KG1 (cell line): ENCODE data around the gene PTPRG.

Source experiments
- DNase-seq: peaks from one replicate; lab custom pipeline; 2025; lab: John Stamatoyannopoulos, UW

PTPRG gene

GRCh38 chr3:61929617-61930016 is 368.2 kb downstream of the PTPRG start:
- no peak for DNase-seq

- DNase-seq = no peak
Measured at GRCh38 chr3:61932499-61932898, 371.1 kb downstream of the PTPRG start.

DNA sequence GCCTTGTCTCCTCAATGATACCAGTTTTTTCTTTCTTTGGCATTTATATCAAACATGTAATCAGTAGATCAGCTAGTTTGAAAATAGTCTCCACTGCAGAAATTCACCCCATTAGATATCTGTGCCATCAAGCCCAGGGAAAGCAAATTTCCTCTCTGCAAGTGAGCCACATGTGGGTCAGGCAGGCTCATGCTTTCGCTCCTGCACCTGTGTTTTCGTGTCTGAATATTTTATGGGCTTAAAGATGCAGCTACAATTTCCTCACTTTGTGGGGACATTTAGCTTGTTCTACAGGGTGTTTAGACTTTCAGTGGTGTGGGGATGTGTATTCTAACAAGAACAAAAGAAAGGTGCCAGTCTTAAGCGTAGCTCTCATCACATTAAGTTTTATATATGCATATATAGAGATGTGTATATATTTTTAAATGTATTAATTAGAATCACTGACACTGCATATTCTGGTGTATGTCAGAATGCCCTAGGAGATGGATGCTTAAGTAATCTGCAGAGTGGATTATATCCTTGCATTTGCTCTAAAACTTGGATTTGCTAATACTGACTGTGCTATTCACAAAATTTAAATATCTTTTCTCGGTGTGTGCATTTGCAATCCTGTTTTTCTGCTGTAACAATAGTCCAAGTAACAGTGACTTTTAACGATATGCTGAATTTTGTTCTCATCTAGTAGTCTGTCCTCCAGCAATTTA is 372.6 kb downstream of the PTPRG start:
- no peak for DNase-seq

DNA sequence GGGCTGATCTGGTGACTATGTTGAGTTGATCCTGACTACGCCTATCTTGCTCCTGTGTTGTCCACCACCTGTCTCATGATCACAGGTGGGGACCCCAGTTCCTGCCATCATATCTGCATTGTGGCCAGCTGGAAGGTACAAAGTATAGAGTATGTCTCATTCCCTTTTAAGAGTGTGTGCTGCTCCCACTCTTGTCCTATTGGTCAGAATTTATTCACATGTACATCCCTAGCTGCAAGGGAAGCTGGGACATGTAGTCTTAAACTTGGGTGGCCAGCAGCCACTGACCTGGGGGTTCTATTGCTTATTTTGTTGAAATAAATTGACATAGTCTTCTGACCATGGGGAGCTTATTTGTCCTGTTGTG is 373.1 kb downstream of the PTPRG start:
- no peak for DNase-seq

- DNase-seq = no peak
Measured at GRCh38 chr3:61935814-61936213, 374.4 kb downstream of the PTPRG start.

GRCh38 chr3:61936344-61936937 is 375.1 kb downstream of the PTPRG start:
- no peak for DNase-seq

GRCh38 chr3:61937477-61937876 is 376.1 kb downstream of the PTPRG start:
- DNase-seq = no peak

DNA sequence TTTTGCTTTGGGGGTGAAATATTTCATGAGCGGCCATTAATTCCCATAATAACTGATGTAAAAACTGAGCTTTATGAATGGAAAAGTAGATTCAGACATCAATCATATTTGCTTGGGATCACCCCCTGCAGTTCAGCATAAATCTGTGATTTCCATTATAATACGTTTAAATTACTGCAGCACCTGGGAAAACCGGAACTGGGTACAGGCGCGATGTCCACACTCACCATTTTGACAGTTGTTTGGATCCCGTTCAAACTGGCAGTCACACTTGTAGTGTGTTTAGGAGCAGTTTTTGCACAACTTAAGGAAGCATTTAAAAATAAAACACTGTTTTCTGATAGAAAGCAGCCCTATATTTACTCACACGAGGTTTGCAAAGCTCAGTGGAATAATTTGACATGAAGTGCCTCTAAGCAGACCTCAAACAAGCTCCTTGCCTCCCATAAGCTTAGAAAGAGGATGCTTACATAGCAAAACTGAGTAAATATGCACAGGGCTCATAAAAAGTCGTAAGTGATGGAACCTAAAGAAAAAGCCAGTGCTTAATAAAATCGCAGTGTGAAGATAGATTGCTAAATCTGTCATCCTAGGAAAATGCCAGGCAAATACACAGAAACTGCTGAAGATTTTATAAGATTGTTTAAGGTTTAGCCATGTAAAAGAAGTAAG is 377.6 kb downstream of the PTPRG start:
- no peak for DNase-seq

- DNase-seq = no peak
Measured at GRCh38 chr3:61940236-61940635, 378.9 kb downstream of the PTPRG start.

GRCh38 chr3:61943975-61944374 is 382.6 kb downstream of the PTPRG start:
- no peak for DNase-seq

DNA sequence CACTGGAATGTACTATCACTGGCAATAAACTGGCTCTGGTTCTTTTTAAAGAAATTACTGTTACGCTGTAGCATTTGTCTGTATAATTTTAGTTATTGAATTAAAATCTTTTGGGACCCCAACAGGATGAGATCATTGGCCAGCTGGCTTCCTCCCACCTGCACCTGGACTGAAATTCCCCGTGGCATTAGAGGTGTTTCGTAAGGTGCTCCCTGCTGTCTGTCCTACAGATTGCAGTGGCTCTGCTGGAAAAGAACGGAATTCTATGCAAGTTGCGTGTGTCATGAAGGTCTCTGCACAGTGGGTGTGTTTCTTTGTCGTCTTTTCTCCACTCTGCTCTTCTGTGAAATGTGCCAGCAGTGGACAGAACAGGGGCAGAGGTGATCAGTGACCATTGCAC is 383.4 kb downstream of the PTPRG start:
- no peak for DNase-seq

DNA sequence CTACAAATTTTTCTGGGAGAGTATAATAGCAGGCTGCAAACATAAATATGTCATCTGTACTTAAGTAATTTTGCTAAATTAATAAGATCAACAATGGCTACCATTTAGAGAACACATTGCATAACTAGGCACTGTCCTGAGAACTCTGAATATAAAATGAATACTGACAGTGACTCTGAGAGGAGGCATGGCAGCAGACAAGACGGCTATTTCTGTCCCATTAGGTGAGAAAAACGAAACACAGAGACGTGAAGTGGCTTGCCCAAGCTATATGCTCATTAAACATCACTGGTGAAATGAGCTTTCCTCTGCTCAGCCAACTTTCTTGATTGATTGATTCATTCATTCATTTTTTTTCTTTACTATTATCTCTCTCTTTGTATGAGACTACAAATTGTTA is 384.3 kb downstream of the PTPRG start:
- no peak for DNase-seq

DNA sequence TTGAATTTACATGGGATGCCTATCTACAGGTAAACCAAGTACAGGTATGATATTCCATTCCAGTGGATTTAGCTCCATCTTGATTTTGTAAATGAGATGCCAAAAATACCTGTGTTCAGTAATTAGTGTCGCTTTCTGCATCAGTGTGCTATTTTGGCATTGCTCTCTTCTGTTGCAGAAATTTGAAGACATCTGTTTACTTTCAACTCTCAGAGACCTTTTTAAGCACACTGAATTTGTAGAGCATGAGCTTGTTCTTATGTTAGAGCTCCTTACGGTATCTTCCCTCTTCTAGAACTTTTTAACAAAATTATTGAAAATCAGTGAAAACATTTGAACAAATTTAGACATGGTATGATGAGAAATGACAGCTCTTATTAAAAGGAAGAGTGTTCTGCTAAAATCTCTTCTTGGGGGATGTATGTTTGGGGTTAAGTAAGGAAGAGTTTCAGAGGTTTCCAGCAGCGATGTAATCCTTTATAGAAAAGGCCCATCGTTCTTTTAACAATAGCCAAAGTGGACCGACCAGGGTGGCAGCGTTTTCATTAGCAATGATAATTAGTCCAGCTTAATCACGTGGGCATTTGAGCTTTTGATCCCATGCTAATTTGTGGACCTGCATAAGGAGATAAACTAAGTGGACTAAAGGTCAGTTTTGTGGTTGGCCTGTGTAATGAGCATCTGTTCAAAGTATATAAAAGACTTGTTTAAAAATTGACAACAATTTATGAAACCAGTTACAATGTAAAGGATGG is 385.4 kb downstream of the PTPRG start:
- DNase-seq = no peak

DNA sequence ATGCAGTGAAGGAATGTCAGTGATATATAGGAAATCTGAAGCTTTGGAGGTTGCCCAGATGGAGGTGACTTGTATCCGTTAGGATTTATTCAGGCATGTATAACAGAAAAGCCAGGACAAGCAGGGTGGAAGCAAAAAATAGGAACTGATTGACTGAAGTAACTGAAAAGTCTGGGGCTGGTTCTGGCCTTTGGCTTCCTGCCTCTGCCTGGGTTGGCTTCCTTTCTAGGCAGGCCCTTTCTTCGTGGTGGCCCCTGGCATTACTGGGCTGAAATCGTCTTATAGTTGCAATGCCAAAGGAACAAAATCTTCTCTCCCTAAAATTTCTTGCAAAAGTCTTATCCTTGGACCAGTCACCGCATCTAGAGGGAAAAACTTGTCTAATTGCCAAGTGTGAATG is 386.1 kb downstream of the PTPRG start:
- DNase-seq = no peak

DNA sequence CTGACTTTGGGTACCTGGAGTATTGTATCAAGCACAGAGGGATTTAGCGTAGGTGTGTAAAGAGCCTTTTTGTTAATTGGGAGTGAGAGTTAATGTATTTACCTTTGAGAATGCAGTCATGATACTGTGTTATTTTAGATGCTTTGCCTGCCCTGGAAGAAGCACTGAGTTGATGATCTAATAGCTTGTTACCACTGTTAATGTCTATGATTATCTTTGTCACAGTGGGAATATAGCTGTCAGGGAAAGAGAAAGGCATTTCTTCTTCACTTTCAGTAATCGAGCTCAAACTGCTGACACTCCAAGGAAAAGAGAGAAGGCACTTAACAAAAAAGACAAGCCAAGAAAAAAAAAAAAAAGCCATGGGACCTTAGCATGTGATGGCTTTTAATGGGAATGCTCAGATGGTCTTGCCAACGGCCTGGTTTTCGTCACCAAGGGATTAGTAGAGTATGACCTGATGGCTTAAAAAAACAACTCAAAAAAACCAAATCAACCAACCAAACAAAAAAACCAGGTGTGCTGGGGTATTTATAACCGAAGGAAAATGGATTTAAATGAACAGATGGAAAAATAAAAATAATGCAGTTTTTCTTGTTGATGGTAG is 387.4 kb downstream of the PTPRG start:
- no peak for DNase-seq

DNA sequence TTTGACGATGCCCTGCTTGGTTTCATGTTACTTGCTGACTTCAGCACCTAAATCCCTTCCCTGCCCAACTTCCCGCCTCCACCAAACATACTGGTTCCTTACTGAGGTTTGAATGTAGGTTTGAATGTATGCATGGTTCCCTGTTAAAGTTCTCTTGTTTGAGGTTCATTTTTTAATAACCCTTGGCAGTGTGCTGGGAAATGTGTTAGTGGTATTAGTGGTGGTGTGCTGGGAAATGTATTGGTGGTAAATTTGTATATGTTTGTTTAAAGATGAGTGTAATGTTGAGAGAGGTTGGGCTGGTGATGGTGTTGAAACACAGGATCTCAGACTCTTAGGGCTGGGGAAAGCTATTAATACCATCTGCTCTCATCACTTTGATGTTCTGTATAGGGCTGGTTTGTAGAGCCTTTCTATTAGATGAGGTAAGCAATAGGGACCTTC is 392.7 kb downstream of the PTPRG start:
- DNase-seq = no peak

DNA sequence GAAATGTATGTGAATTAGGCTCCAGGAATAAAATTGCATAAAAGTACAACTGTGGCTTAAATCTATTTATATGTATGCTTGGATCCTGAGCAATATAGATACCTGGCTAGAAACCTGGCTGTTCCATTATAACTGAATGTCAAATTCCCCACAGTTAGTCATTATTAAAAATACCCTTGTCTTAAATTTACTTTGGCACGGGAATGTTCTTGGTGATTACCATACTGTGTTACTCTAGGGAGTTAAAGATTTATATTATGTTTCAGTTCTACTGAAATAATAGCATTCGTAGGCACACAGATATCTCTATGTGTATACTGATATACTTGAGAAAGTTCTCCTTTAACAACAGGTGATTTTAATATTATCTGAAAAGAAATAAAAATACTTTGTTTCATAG is 394.1 kb downstream of the PTPRG start:
- no peak for DNase-seq

GRCh38 chr3:61956236-61956635 is 394.9 kb downstream of the PTPRG start:
- no peak for DNase-seq

- no peak for DNase-seq
Measured at GRCh38 chr3:61957259-61957658, 395.9 kb downstream of the PTPRG start.

DNA sequence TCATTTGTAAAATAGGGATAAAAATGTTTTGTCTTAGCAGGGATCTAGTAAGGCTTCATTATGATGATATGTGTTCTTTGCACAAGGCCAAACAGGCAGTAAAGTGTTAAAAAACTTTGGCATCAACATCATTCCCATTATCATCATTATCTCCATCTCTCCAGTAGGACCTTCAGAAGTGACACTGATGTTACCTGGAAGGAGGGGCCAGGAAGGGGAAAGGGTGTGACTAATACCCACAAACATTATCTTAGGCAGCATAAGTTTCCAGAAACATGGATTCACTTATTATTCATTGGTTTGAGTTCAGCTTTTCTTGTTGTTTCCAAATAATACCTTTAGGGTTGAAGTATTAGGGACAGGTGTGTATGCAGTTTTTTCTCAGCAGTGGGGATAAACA is 399.6 kb downstream of the PTPRG start:
- DNase-seq = no peak

- DNase-seq = no peak
Measured at GRCh38 chr3:61961900-61962299, 400.5 kb downstream of the PTPRG start.

GRCh38 chr3:61964566-61964965 is 403.2 kb downstream of the PTPRG start:
- no peak for DNase-seq
